ENCODE results near the gene PRRC2C.

DNA sequence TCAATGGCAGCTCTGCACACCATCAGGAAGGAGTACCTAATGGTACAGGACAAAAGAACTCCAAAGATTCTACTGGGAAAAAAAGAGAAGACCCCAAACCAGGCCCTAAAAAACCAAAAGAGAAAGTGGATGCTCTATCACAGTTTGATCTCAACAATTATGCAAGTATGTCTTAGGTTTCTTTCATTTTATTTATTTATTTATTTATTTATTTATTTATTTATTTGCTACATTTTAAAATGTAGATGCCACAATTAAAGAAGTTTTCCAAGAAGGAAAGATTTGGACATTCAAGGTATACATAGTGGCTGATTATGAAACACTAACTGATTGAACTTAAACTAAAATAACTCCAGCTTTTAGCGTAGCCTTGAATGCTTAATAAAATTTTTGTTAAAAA, 60.2 kb downstream of the PRRC2C start:
- TF ChIP-seq, protein P1, sequence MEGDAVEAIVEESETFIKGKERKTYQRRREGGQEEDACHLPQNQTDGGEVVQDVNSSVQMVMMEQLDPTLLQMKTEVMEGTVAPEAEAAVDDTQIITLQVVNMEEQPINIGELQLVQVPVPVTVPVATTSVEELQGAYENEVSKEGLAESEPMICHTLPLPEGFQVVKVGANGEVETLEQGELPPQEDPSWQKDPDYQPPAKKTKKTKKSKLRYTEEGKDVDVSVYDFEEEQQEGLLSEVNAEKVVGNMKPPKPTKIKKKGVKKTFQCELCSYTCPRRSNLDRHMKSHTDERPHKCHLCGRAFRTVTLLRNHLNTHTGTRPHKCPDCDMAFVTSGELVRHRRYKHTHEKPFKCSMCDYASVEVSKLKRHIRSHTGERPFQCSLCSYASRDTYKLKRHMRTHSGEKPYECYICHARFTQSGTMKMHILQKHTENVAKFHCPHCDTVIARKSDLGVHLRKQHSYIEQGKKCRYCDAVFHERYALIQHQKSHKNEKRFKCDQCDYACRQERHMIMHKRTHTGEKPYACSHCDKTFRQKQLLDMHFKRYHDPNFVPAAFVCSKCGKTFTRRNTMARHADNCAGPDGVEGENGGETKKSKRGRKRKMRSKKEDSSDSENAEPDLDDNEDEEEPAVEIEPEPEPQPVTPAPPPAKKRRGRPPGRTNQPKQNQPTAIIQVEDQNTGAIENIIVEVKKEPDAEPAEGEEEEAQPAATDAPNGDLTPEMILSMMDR (IDR thresholded peaks at IDR 0.05; ENCODE audit: low read depth, low read length, missing input control), result no peak
- TF ChIP-seq JUND (IDR thresholded peaks at IDR 0.05) (no peak), YY1 (IDR thresholded peaks at IDR 0.05) (no peak), RXRA (IDR thresholded peaks at IDR 0.05) (no peak)
- TF ChIP-seq, protein P2, sequence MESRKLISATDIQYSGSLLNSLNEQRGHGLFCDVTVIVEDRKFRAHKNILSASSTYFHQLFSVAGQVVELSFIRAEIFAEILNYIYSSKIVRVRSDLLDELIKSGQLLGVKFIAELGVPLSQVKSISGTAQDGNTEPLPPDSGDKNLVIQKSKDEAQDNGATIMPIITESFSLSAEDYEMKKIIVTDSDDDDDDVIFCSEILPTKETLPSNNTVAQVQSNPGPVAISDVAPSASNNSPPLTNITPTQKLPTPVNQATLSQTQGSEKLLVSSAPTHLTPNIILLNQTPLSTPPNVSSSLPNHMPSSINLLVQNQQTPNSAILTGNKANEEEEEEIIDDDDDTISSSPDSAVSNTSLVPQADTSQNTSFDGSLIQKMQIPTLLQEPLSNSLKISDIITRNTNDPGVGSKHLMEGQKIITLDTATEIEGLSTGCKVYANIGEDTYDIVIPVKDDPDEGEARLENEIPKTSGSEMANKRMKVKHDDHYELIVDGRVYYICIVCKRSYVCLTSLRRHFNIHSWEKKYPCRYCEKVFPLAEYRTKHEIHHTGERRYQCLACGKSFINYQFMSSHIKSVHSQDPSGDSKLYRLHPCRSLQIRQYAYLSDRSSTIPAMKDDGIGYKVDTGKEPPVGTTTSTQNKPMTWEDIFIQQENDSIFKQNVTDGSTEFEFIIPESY (IDR thresholded peaks at IDR 0.05), result no peak
- TF ChIP-seq, protein P3, sequence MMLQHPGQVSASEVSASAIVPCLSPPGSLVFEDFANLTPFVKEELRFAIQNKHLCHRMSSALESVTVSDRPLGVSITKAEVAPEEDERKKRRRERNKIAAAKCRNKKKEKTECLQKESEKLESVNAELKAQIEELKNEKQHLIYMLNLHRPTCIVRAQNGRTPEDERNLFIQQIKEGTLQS (IDR thresholded peaks at IDR 0.05), result no peak
- TF ChIP-seq, protein P4, sequence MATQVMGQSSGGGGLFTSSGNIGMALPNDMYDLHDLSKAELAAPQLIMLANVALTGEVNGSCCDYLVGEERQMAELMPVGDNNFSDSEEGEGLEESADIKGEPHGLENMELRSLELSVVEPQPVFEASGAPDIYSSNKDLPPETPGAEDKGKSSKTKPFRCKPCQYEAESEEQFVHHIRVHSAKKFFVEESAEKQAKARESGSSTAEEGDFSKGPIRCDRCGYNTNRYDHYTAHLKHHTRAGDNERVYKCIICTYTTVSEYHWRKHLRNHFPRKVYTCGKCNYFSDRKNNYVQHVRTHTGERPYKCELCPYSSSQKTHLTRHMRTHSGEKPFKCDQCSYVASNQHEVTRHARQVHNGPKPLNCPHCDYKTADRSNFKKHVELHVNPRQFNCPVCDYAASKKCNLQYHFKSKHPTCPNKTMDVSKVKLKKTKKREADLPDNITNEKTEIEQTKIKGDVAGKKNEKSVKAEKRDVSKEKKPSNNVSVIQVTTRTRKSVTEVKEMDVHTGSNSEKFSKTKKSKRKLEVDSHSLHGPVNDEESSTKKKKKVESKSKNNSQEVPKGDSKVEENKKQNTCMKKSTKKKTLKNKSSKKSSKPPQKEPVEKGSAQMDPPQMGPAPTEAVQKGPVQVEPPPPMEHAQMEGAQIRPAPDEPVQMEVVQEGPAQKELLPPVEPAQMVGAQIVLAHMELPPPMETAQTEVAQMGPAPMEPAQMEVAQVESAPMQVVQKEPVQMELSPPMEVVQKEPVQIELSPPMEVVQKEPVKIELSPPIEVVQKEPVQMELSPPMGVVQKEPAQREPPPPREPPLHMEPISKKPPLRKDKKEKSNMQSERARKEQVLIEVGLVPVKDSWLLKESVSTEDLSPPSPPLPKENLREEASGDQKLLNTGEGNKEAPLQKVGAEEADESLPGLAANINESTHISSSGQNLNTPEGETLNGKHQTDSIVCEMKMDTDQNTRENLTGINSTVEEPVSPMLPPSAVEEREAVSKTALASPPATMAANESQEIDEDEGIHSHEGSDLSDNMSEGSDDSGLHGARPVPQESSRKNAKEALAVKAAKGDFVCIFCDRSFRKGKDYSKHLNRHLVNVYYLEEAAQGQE (IDR thresholded peaks at IDR 0.05), result no peak
- TF ChIP-seq, protein P5, sequence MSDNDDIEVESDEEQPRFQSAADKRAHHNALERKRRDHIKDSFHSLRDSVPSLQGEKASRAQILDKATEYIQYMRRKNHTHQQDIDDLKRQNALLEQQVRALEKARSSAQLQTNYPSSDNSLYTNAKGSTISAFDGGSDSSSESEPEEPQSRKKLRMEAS (IDR thresholded peaks at IDR 0.05), result no peak

Measured in liver (tissue), 3 donors.